Kidney (tissue), 14 donors: ENCODE results near the gene EMC1. TPM values are rescaled to one million over a fixed set of nuclear protein-coding genes. Genes with fewer than 3 reads are reported as not detected.

Source experiments
- DNase-seq, 5 donors: peaks; one replicate each; pipeline ENCODE4 v3.0.0-alpha.2; 2013 to 2020
- FAIRE-seq: peaks from 2 replicates; lab custom pipeline; 2012; peaks lifted over from hg19 to GRCh38; lab: Jason Lieb, UNC
- H3K27ac ChIP-seq, 2 donors: one replicate each; pipeline ENCODE4 v1.7.0; 2013; ENCODE audit warnings: low read depth in 2 of 2, low read length in 2 of 2, inconsistent platforms in 1 of 2
- H3K27me3 ChIP-seq: one replicate; pipeline ENCODE4 v1.7.1; 2013; ENCODE audit warnings: low read length, inconsistent platforms; ENCODE audit not compliant: control insufficient read depth, insufficient read depth
- H3K36me3 ChIP-seq, 3 donors: one replicate each; pipeline versions ENCODE4 v1.7.0 to v1.7.1; 2013; ENCODE audit warnings: low read length in 3 of 3, control low read depth in 1 of 3, inconsistent platforms in 1 of 3; ENCODE audit not compliant: insufficient read depth in 3 of 3, control insufficient read depth in 2 of 3
- H3K4me1 ChIP-seq, 3 donors: one replicate each; pipeline versions ENCODE4 v1.7.0 to v1.7.1; 2013; ENCODE audit warnings: low read length in 3 of 3, inconsistent platforms in 1 of 3, low read depth in 1 of 3; ENCODE audit not compliant: control insufficient read depth in 2 of 3, insufficient read depth in 2 of 3
- H3K4me3 ChIP-seq, 3 donors: one replicate each; pipeline versions ENCODE4 v1.7.0 to v1.8.1; 2013; ENCODE audit warnings: low read length in 3 of 3, control low read depth in 1 of 3, inconsistent platforms in 1 of 3
- H3K9ac ChIP-seq, 3 donors: one replicate each; pipeline versions ENCODE4 v1.7.0 to v1.7.1; 2013; ENCODE audit warnings: low read length in 3 of 3, control low read depth in 1 of 3, inconsistent platforms in 1 of 3
- H3K9me3 ChIP-seq, 3 donors: one replicate each; pipeline versions ENCODE4 v1.7.0 to v1.7.1; 2013; ENCODE audit warnings: low read length in 3 of 3, control low read depth in 1 of 3, inconsistent platforms in 1 of 3; ENCODE audit not compliant: control insufficient read depth in 2 of 3, insufficient read depth in 1 of 3
- intact Hi-C: fragments of 100-400 bp; cut with DNase I; formaldehyde crosslinking; loops from one replicate; pipeline ENCODE4 v1.11.1; 2022
- polyA plus RNA-seq: library from polyadenylated mRNA; stranded (reverse); fragments of 350-450 nt; fragmentation: Illumina TruSeq; extraction: RNeasy Lipid Tissue Mini Kit (QIAGEN cat#74804); gene quantifications from one replicate; pipeline ENCODE4 v1.2.3, GENCODE V29; 2014; ENCODE audit warnings: low read depth, low replicate concordance; ENCODE audit not compliant: insufficient read depth
- total RNA-seq: library from RNA; stranded (reverse); fragmentation: NEBNext Ultra II Directional; extraction: Animal tissue kit (Norgen Biotek cat#: 25700); gene quantifications from one replicate; pipeline ENCODE4 v1.2.1, GENCODE V29; 2021
- TF ChIP-seq, protein P1 (sequence below): IDR thresholded peaks from 3 replicates; pipeline ENCODE4 v1.5.1; 2012; ENCODE audit warnings: mild to moderate bottlenecking, moderate library complexity, borderline replicate concordance; ENCODE audit not compliant: insufficient read depth; ENCODE audit errors: extremely low read depth
- donor health status: control.
- donor health status: control.
- donor health status: control.
- donor health status: control.
- donor health status: control.
- donor health status: DM: yes; HTN: yes; CAD: no.
- donor health status: Normal renal cell carcinoma (clear cell type).

The EMC1 gene
- total and polyA plus RNA-seq, 2 donors from 2014 or later, result 14.7 to 42.0 TPM

DNA sequence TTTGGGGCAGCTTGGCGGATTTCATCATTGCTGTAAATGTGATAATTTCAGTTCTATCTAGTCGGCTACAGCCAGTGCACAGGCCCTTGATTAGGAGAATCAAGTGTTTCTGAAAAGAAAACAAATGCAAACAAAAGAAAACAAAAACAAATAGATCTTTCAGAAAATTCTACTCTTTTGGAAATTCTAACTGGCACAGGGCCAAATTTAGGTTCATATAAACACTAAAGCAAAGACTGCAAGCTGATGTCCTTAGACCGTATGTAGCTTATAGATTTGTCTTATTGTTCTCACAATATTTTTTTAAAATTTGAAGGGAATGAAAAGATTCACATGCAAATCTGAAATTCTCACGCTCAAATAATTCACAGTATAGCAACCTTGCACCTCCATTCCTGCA, 52.5 kb downstream of the EMC1 start:
- H3K9me3 ChIP-seq, result no peaks in the 10 kb centered on the region
- H3K4me1 ChIP-seq, result no peaks in the 10 kb centered on the region
- no peak overlapping the region for H3K27ac ChIP-seq
- H3K9ac ChIP-seq, result no peak overlapping the region
- DNase-seq (no peak), FAIRE-seq (no peak)
- intact Hi-C loops, result no loop called here
- TF ChIP-seq, protein P1, sequence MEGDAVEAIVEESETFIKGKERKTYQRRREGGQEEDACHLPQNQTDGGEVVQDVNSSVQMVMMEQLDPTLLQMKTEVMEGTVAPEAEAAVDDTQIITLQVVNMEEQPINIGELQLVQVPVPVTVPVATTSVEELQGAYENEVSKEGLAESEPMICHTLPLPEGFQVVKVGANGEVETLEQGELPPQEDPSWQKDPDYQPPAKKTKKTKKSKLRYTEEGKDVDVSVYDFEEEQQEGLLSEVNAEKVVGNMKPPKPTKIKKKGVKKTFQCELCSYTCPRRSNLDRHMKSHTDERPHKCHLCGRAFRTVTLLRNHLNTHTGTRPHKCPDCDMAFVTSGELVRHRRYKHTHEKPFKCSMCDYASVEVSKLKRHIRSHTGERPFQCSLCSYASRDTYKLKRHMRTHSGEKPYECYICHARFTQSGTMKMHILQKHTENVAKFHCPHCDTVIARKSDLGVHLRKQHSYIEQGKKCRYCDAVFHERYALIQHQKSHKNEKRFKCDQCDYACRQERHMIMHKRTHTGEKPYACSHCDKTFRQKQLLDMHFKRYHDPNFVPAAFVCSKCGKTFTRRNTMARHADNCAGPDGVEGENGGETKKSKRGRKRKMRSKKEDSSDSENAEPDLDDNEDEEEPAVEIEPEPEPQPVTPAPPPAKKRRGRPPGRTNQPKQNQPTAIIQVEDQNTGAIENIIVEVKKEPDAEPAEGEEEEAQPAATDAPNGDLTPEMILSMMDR, result no peak
- no peak overlapping the region for H3K4me3 ChIP-seq
- H3K36me3 ChIP-seq, result peaks cover 0 to 56% (median 42%) of the 10 kb centered on the region in 3 donors
- H3K27me3 ChIP-seq, result no peaks in the 10 kb centered on the region

DNA sequence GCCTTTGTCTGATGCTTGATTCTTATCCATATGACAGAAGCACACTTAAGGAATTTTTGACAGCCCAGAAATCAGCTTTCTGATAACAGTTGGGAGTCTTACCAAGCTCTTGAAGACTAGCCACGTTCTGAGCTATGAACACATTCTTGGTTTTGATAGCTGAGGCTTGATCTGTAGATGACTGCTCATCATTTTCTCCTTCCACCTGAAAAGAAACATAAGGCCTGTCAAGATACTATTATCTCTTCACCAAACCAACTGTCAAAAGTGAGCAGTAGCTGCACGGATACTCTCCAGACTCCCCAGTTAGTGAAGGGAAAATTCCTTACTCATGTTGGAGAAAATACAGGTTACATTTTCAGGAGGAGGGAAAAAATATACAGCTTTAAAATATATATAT, 53.5 kb downstream of the EMC1 start:
- no peaks in the 10 kb centered on the region for H3K9me3 ChIP-seq
- no peaks in the 10 kb centered on the region for H3K27me3 ChIP-seq
- intact Hi-C loops, result no loop called here
- no peak overlapping the region for H3K4me3 ChIP-seq
- peaks cover 4 to 66% (median 52%) of the 10 kb centered on the region in 3 donors for H3K36me3 ChIP-seq
- DNase-seq (no peak), FAIRE-seq (no peak)
- H3K4me1 ChIP-seq, result no peaks in the 10 kb centered on the region
- TF ChIP-seq, protein P1, result no peak
- H3K27ac ChIP-seq, result no peak overlapping the region
- no peak overlapping the region for H3K9ac ChIP-seq

DNA sequence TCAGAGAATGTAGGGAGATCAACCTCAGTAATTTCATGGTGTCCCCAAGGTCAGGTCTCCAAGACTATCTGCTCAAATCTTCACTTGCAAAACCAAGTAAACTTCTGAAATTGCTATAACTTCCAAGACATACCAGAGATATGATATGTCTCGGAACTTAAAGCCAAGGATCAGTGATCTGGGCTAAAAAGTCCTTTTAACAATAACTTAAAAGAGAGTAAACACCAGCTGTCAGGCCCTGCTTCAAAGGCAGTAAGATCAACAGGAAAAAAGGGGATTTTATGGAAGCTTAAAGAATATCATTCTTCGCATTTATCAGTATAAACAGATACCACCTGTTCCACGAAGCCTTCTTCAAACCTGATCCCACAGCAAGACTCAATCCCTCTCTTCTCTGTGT, 55.0 kb downstream of the EMC1 start:
- intact Hi-C loops, result no loop called here
- peaks cover 7 to 78% (median 59%) of the 10 kb centered on the region in 3 donors for H3K36me3 ChIP-seq

More for the DNA sequence above, 55.0 kb downstream of the EMC1 start:
- FAIRE-seq (no peak), DNase-seq (no peak)
- Histone ChIP-seq H3K4me3 (no peak overlapping the region), H3K9ac (no peak overlapping the region), H3K4me1 (no peaks in the 10 kb centered on the region), H3K27ac (no peak overlapping the region), H3K9me3 (no peaks in the 10 kb centered on the region), H3K27me3 (no peaks in the 10 kb centered on the region)
- TF ChIP-seq, protein P1, result no peak
